Adrenal gland (tissue), 5 donors: Measurements from ENCODE around the gene NSD1.

Experiments used
- POLR2A ChIP-seq, 2 donors: fragments of 450-650 bp; IDR thresholded peaks; one replicate each; pipeline ENCODE4 v1.6.1; 2017; ENCODE audit warnings: antibody characterized with exemption in 2 of 2, mild to moderate bottlenecking in 2 of 2, moderate library complexity in 1 of 2
- TF ChIP-seq, protein P1 (sequence below), 6 experiments: fragments of 450-650 bp in 4 of 6; fragments of 200-600 bp in 2 of 6; sonication (generic) in 1 of 6; IDR thresholded peaks; 1 replicate in 5 of 6; 2 replicates in 1 of 6; pipeline versions ENCODE4 v1.5.1 to v1.8.0; 2016 to 2021; ENCODE audit warnings: antibody characterized with exemption in 6 of 6, mild to moderate bottlenecking in 2 of 6, moderate library complexity in 1 of 6
- donor health status: DM: no; HTN: no; CAD: no.

DNA sequence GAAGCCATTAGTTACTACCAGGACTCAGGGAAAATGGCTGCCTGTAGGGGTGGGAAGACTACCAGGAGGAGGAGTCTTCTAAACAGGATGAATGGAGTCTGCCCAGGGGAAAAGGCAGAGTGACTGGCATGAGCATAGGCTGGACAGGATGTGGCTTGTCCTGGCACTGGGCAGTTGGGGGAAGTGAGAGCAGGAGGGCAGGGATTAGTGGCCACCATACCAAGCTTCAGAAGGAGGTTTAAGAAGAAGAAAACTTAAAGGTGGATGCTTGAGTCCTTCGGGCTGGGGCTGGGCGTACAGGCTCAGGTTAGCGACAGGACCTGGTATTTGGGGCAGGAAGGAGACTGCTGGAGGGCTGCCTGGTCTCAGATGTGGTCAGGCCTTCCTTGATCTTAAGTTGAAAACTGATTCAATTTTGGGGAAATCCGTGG is 5.0 kb upstream of the NSD1 start:
- TF ChIP-seq, protein P1, sequence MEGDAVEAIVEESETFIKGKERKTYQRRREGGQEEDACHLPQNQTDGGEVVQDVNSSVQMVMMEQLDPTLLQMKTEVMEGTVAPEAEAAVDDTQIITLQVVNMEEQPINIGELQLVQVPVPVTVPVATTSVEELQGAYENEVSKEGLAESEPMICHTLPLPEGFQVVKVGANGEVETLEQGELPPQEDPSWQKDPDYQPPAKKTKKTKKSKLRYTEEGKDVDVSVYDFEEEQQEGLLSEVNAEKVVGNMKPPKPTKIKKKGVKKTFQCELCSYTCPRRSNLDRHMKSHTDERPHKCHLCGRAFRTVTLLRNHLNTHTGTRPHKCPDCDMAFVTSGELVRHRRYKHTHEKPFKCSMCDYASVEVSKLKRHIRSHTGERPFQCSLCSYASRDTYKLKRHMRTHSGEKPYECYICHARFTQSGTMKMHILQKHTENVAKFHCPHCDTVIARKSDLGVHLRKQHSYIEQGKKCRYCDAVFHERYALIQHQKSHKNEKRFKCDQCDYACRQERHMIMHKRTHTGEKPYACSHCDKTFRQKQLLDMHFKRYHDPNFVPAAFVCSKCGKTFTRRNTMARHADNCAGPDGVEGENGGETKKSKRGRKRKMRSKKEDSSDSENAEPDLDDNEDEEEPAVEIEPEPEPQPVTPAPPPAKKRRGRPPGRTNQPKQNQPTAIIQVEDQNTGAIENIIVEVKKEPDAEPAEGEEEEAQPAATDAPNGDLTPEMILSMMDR (IDR thresholded peaks at IDR 0.05), result no peak
- no peak for TF ChIP-seq POLR2A (IDR thresholded peaks at IDR 0.05)
